NCI-H2029 (cell line): ENCODE measurements around the gene PRSS21.

Experiments
- DNase-seq: peaks from one replicate; lab custom pipeline; 2025; lab: John Stamatoyannopoulos, UW

PRSS21 gene

GRCh38 chr16:2825906-2826305 is 8.9 kb downstream of the PRSS21 start:
- no peak for DNase-seq

GRCh38 chr16:2826591-2827373 is 9.7 kb downstream of the PRSS21 start:
- no peak for DNase-seq

- no peak for DNase-seq
Measured at GRCh38 chr16:2827374-2827791, 10.3 kb downstream of the PRSS21 start.

DNA sequence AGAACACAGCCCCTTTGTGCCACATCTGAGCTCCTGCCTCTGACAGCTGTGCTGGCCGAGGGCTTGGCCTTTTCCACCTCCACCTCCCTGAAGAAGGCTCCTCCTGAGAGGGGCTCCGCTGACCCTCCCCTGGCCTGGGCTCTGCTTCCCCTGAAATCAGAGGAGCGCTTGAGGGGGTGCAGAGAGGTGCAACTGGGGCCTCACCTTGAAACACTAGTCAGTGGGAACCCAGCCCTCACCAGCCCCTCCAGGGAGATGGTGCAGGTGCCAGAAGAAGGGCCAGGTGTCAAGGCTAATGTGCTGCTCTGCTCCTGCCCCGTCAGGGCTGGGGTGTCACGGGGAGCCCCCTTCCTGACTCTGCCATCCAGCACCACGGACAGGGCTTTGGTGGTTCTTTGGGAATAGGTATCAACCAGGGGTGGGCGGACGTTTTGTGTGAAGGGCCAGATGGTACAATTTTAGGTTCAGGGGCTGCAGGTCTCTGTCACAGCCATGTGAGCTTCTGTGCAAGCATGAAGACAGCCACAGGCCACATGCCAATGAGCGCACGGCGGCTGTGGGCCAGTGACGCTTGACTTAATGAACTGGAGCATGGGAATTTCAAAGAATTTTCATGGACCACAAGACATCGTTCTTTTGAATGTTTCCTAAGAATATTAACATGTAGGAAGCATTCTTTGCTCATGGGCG is 10.9 kb downstream of the PRSS21 start:
- no peak for DNase-seq

DNA sequence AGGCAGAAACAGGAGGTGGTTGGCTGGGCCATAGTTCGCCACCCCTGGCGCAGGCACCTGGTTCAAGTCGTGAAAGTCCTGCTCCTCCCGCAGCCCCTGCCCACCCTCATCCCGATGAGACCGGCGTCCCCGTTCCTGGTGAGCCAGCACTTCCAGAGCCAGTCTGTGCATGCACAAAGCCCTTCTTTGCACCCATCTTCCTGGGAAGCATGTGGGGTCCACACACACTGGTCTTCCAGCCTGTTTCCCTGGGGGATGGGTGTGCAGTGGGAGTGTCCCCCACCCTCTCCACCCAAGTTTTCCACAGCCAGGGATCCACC is 11.4 kb downstream of the PRSS21 start:
- no peak for DNase-seq

- no peak for DNase-seq
Measured at GRCh38 chr16:2828876-2829430, 11.9 kb downstream of the PRSS21 start.

- no peak for DNase-seq
Measured at GRCh38 chr16:2829501-2830354, 12.7 kb downstream of the PRSS21 start, which contains the start of gene ZG16B. Gene ZG16B, plus strand, starts transcription at chr16:2830303. Its CDS starts 139 bp downstream, at chr16:2830442.

GRCh38 chr16:2830355-2830695 is 13.3 kb downstream of the PRSS21 start:
- no peak for DNase-seq

DNA sequence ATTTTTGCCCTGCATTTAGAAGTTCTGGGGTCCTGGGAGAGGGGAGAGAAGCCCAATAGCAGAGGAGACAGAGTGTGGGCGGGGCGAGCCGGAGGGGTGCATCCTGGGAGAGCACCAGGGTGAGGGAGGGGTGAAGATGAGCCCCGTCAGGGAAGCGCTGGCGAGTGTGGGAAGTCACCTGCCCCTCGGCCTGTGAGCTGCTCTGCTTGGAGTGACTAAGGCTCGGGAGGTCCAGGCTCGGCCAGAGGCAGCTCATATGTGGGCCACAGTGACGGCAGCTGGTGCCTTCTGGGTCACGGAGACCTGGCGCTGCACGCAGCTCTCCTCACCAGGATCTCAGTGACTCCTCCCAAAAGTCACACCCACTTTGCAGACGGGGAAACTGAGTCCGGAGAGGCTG is 14.2 kb downstream of the PRSS21 start:
- no peak for DNase-seq

DNA sequence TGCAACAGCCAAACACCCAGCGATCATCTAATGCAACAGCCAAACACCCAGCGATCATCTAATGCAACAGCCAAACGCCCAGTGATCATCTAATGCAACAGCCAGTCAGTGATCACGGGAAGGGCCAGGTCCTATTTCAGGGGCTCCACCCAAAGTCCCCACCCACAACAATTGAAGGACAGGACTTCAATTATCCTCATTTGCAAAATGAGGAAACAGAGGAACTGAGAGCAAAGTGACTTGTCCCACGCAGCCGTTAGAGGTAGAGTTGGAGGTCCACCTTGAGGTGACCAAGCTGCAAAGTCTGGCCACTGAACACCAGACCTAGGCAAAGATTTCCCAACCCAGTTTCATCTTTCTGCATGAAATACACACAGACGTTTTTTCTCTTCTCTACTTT is 16.7 kb downstream of the PRSS21 start:
- no peak for DNase-seq

GRCh38 chr16:2834968-2835367 is 17.9 kb downstream of the PRSS21 start:
- no peak for DNase-seq

DNA sequence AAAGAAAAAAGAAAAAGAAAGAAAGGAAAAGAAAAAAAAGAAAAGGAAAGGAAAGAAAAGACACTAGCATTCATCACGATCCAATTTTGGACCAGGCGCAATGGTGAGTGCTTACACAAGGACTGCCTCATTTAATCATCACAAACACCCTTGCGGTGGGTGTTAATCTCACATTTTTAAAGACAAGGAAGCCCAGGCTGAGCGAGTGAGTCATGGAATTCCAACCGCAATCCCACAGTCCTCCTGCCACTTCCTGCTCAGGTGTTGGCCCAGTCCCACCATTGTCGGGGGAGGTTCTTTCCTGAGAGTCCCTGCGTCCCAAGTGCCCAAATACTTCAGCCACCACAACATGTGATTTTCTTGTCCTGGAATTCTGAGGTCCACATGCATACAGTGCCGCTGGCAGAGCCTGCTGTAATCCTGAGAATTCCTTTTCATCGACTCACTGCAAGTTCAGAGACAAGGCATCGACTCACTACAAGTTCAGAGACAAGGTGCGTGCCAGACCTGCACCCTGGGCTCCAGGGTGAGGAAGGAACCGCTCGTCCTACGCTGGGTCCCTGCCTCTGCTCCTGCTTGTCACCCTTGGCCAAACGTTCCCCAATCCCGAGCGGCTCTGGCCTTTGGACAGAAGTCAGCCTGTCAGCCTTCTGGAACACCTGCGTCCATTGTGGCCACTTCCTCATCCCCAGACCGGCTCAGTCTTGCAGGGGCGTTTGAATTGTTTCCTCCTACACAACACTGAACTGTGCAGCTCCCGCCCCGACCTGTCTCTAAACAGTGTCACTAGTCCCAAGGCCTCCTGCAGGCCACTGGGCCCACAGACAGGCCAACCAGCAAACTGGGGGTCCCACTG is 18.8 kb downstream of the PRSS21 start:
- DNase-seq, result peak; percentile 41

DNA sequence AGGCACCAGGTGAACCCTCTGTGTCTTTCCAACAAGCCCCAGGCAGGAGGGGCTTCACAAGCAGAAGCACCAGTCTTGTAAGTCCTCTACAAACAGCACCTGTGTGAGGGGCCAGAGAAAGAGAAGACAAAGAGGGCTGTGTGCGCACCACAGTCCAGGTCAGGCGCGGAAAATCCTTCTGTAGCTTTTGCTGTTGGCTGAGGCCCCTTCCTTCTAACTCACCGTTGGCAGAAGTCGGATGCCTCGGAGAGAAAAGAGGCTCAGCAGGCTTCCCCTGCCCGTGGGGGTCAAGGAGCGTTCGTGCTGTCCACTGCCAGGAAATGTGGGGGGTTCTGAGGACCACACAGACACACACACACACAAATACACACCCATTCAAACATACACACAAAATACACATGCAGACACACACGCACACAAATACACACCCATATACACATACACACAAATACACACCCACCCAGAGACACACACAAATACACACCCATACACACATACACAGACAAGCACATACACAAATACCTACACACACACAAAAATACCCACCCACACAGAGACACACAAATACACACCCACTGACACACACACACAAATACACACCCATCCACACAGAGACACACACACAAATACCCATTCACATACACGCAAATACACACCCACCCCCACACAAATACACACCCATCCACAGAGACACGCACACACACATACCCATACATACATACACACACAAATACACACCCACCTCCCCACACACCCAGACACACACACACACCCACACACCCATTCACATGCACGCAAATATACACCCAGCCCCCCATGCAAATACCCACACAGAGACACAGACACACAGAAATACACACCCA is 19.8 kb downstream of the PRSS21 start:
- DNase-seq, result no peak

- DNase-seq, result peak; percentile 26
Measured at GRCh38 chr16:2838928-2839327, 21.9 kb downstream of the PRSS21 start.

GRCh38 chr16:2839650-2840450 is 22.8 kb downstream of the PRSS21 start:
- no peak for DNase-seq

GRCh38 chr16:2840914-2841313 is 23.9 kb downstream of the PRSS21 start:
- no peak for DNase-seq

- DNase-seq, result no peak
Measured at GRCh38 chr16:2841606-2842339, 24.7 kb downstream of the PRSS21 start.

- DNase-seq, result no peak
Measured at GRCh38 chr16:2842340-2843000, 25.4 kb downstream of the PRSS21 start.
